H7 (cell line): Measurements from ENCODE around the gene ARMH3. TPM values are rescaled to one million over a fixed set of nuclear protein-coding genes. Genes with fewer than 3 reads are reported as not detected.

Experiments used
- DNase-seq: peaks from one replicate; pipeline ENCODE4 v3.0.0; 2012
- H3K27me3 ChIP-seq: 2 replicates; pipeline ENCODE4 v1.6.0; 2011; ENCODE audit warnings: mild to moderate bottlenecking, low read length; ENCODE audit not compliant: control insufficient read depth, insufficient read depth
- H3K36me3 ChIP-seq: replicated peaks from 2 replicates; pipeline ENCODE4 v1.5.1; 2011; ENCODE audit warnings: low read length; ENCODE audit not compliant: control insufficient read depth, insufficient read depth
- H3K4me3 ChIP-seq: 2 replicates; pipeline ENCODE4 v1.5.1; 2011; ENCODE audit warnings: low read depth, mild to moderate bottlenecking, control low read depth, low read length, moderate library complexity; ENCODE audit not compliant: insufficient read depth
- total RNA-seq: library from RNA; depleted of rRNA; stranded (reverse); fragments of >200 nt; shearing (Covaris generic); gene quantifications from 2 replicates; pipeline ENCODE4 v1.2.3, GENCODE V29; 2014; rRNA removed

ARMH3 gene
- 4.4 and 4.5 TPM in 2 replicates for total RNA-seq

- H3K4me3 ChIP-seq, result peak within 1 kb of the TSS; percentile 95
- H3K27me3 ChIP-seq, result no peaks in the 10 kb centered on the region
- peak; percentile 98 for DNase-seq
- H3K36me3 ChIP-seq, result no peaks in the 10 kb centered on the region
These were observed at the start of gene ARMH3 for GRCh38 chr10:102055647-102056419. Gene ARMH3, minus strand, starts transcription at chr10:102056173. Its CDS starts 16,059 bp downstream, at chr10:102040114.

- no peak for DNase-seq
- Histone ChIP-seq H3K27me3 (no peaks in the 10 kb centered on the region), H3K36me3 (peaks cover 15% of the 10 kb centered on the region), H3K4me3 (no peak overlapping the region)
These were observed 46.4 kb upstream of the ARMH3 start for GRCh38 chr10:102102421-102102820.

- Histone ChIP-seq H3K36me3 (peaks cover 12% of the 10 kb centered on the region), H3K4me3 (no peak overlapping the region), H3K27me3 (no peaks in the 10 kb centered on the region)
- no peak for DNase-seq
These were observed 45.2 kb upstream of the ARMH3 start for GRCh38 chr10:102101152-102101551.

- Histone ChIP-seq H3K27me3 (no peaks in the 10 kb centered on the region), H3K36me3 (peaks cover 3% of the 10 kb centered on the region; the same call in 1 of the 2 replicates), H3K4me3 (no peak overlapping the region)
- no peak for DNase-seq
These were observed 40.5 kb upstream of the ARMH3 start for GRCh38 chr10:102096449-102096848.

GRCh38 chr10:102090772-102091171 is 34.8 kb upstream of the ARMH3 start:
- Histone ChIP-seq H3K27me3 (no peaks in the 10 kb centered on the region), H3K4me3 (no peak overlapping the region), H3K36me3 (no peaks in the 10 kb centered on the region)
- DNase-seq, result no peak

- H3K4me3 ChIP-seq, result no peak overlapping the region
- no peaks in the 10 kb centered on the region for H3K36me3 ChIP-seq
These were observed 30.2 kb upstream of the ARMH3 start for GRCh38 chr10:102086196-102086595.

GRCh38 chr10:102085336-102085735 is 29.4 kb upstream of the ARMH3 start:
- Histone ChIP-seq H3K4me3 (no peak overlapping the region), H3K27me3 (no peaks in the 10 kb centered on the region), H3K36me3 (no peaks in the 10 kb centered on the region)
- DNase-seq, result no peak

More at GRCh38 chr10:102086196-102086595, 30.2 kb upstream of the ARMH3 start:
- DNase-seq, result no peak
- H3K27me3 ChIP-seq, result no peaks in the 10 kb centered on the region

GRCh38 chr10:102083541-102083940 is 27.6 kb upstream of the ARMH3 start:
- no peak overlapping the region for H3K4me3 ChIP-seq
- no peaks in the 10 kb centered on the region for H3K27me3 ChIP-seq
- DNase-seq, result no peak
- H3K36me3 ChIP-seq, result no peaks in the 10 kb centered on the region

GRCh38 chr10:102072673-102073527 is 16.9 kb upstream of the ARMH3 start:
- no peak overlapping the region for H3K4me3 ChIP-seq
- no peaks in the 10 kb centered on the region for H3K27me3 ChIP-seq
- DNase-seq, result peak; percentile 84
- H3K36me3 ChIP-seq, result no peaks in the 10 kb centered on the region

GRCh38 chr10:102069071-102069470 is 13.1 kb upstream of the ARMH3 start:
- H3K4me3 ChIP-seq, result no peak overlapping the region
- H3K27me3 ChIP-seq, result no peaks in the 10 kb centered on the region
- DNase-seq, result no peak
- no peaks in the 10 kb centered on the region; the same call in 1 of the 2 replicates for H3K36me3 ChIP-seq

GRCh38 chr10:102068216-102068615 is 12.2 kb upstream of the ARMH3 start:
- no peak for DNase-seq
- Histone ChIP-seq H3K27me3 (no peaks in the 10 kb centered on the region), H3K36me3 (no peaks in the 10 kb centered on the region; the same call in 1 of the 2 replicates), H3K4me3 (no peak overlapping the region)

- Histone ChIP-seq H3K4me3 (no peak overlapping the region), H3K36me3 (no peaks in the 10 kb centered on the region; the same call in 1 of the 2 replicates), H3K27me3 (no peaks in the 10 kb centered on the region)
- no peak for DNase-seq
These were observed 11.3 kb upstream of the ARMH3 start for GRCh38 chr10:102067091-102067916.

- Histone ChIP-seq H3K4me3 (no peak overlapping the region), H3K36me3 (no peaks in the 10 kb centered on the region; the same call in 1 of the 2 replicates), H3K27me3 (no peaks in the 10 kb centered on the region)
- peak; percentile 46 for DNase-seq
These were observed 10.6 kb upstream of the ARMH3 start for GRCh38 chr10:102066399-102067088.
